Stimulated activated CD4-positive, alpha-beta T cell treated with anti-CD3 and anti-CD28 coated beads, Interleukin-12 subunit alpha, Interleukin-12 subunit beta, amount 100 ng/mL, for 24 hours (primary cell): ENCODE results near the gene KDM1A.
"Not testable (repeated sequence)": the region's sequence is repeated elsewhere in the genome, so short reads cannot be mapped to it uniquely, and the experiment has no call there.

ENCODE experiments used
- DNase-seq, 2 experiments: peaks; one replicate each; pipeline ENCODE4 v3.0.0-alpha.2; 2020; ENCODE audit warnings: low read depth in 2 of 2

KDM1A gene

GRCh38 chr1:23019094-23019862 is at the start of gene KDM1A:
Gene KDM1A (plus strand): TSS chr1:23019468. CDS start chr1:23019597, 129 bp downstream.
- peak; percentile 88 to 93 for DNase-seq

GRCh38 chr1:22970096-22970495 is 49.2 kb upstream of the KDM1A start:
- no peak for DNase-seq

GRCh38 chr1:22971161-22971560 is 48.1 kb upstream of the KDM1A start:
- no peak for DNase-seq

GRCh38 chr1:22971611-22972405 is 47.5 kb upstream of the KDM1A start:
- no peak for DNase-seq

- DNase-seq = no peak
Measured at GRCh38 chr1:22972760-22973159, 46.5 kb upstream of the KDM1A start, which contains the start of gene LACTBL1. Gene LACTBL1 (minus strand): TSS chr1:22972866. CDS start chr1:22972316, 550 bp downstream.

- no peak for DNase-seq
Measured at GRCh38 chr1:22975694-22976093, 43.6 kb upstream of the KDM1A start.

GRCh38 chr1:22976127-22976460 is 43.2 kb upstream of the KDM1A start:
- no peak for DNase-seq

- DNase-seq = peak; percentile 21 to 30
Measured at GRCh38 chr1:22976461-22977243, 42.6 kb upstream of the KDM1A start.

GRCh38 chr1:22978299-22978698 is 41.0 kb upstream of the KDM1A start:
- DNase-seq = no peak

- not testable (repeated sequence) for DNase-seq
Measured at GRCh38 chr1:22980471-22980790, 38.8 kb upstream of the KDM1A start.

- DNase-seq = no peak
Measured at GRCh38 chr1:22983944-22984343, 35.3 kb upstream of the KDM1A start.

GRCh38 chr1:22992384-22992783 is 26.9 kb upstream of the KDM1A start:
- DNase-seq = not testable (repeated sequence)

- not testable (repeated sequence) for DNase-seq
Measured at GRCh38 chr1:22993220-22993795, 26.0 kb upstream of the KDM1A start.

GRCh38 chr1:22995774-22996173 is 23.5 kb upstream of the KDM1A start:
- no peak for DNase-seq

GRCh38 chr1:22997528-22997927 is 21.7 kb upstream of the KDM1A start:
- not testable (repeated sequence) for DNase-seq

- not testable (repeated sequence) for DNase-seq
Measured at GRCh38 chr1:23000133-23000532, 19.1 kb upstream of the KDM1A start.

- DNase-seq = not testable (repeated sequence)
Measured at GRCh38 chr1:23002218-23002617, 17.1 kb upstream of the KDM1A start.

- DNase-seq = no peak
Measured at GRCh38 chr1:23004112-23004511, 15.2 kb upstream of the KDM1A start.

- not testable (repeated sequence) for DNase-seq
Measured at GRCh38 chr1:23004769-23005168, 14.5 kb upstream of the KDM1A start.

- DNase-seq = no peak
Measured at GRCh38 chr1:23007106-23007505, 12.2 kb upstream of the KDM1A start.

GRCh38 chr1:23008901-23009300 is 10.4 kb upstream of the KDM1A start:
- DNase-seq = no peak

GRCh38 chr1:23010025-23010424 is 9.2 kb upstream of the KDM1A start:
- not testable (repeated sequence) for DNase-seq
